Esophagus muscularis mucosa (tissue), 4 donors: ENCODE measurements around the gene EEF2K. TPM values are rescaled to one million over a fixed set of nuclear protein-coding genes. Genes with fewer than 3 reads are reported as not detected.
A peak's percentile ranks its signal among the peaks of the same experiment; 100 is the strongest.

Source experiments
- DNase-seq: peaks from one replicate; pipeline ENCODE4 v3.0.0-alpha.2; 2017; ENCODE audit errors: extremely low spot score
- H3K27ac ChIP-seq, 4 donors: fragments of 200-600 bp; sonication (generic); replicated peaks in 1 of 4; 1 replicate in 3 of 4; 2 replicates in 1 of 4; pipeline ENCODE4 v1.5.1; 2016 to 2019; ENCODE audit warnings: mild to moderate bottlenecking in 1 of 4
- H3K27me3 ChIP-seq, 4 donors: fragments of 200-600 bp; sonication (generic); one replicate each; pipeline versions ENCODE4 v1.5.1 to v1.6.0; 2016 to 2019
- H3K36me3 ChIP-seq, 4 donors: fragments of 200-600 bp; sonication (generic); one replicate each; pipeline ENCODE4 v1.5.1; 2016 to 2019
- H3K4me1 ChIP-seq, 4 donors: fragments of 200-600 bp; sonication (generic); one replicate each; pipeline ENCODE4 v1.5.1; 2016 to 2019
- H3K4me3 ChIP-seq, 4 donors: fragments of 200-600 bp; sonication (generic); 1 replicate in 2 of 4; 2 replicates in 2 of 4; pipeline ENCODE4 v1.5.1; 2016 to 2019; ENCODE audit warnings: mild to moderate bottlenecking in 4 of 4, moderate library complexity in 1 of 4
- H3K9me3 ChIP-seq, 4 donors: fragments of 200-600 bp; sonication (generic); 1 replicate in 3 of 4; 2 replicates in 1 of 4; pipeline ENCODE4 v1.5.1; 2016 to 2019
- CTCF ChIP-seq, 3 experiments: fragments of 200-600 bp in 2 of 3; fragments of 450-650 bp in 1 of 3; sonication (generic) in 2 of 3; IDR thresholded peaks; one replicate each; pipeline ENCODE4 v1.5.1; 2017 to 2019; ENCODE audit warnings: antibody characterized with exemption in 3 of 3, mild to moderate bottlenecking in 2 of 3, moderate library complexity in 1 of 3
- EP300 ChIP-seq: sonication (generic); formaldehyde crosslinking; IDR thresholded peaks from one replicate; pipeline ENCODE4 v1.6.1; 2017; ENCODE audit warnings: antibody characterized with exemption
- POLR2A ChIP-seq: fragments of 450-650 bp; IDR thresholded peaks from one replicate; pipeline ENCODE4 v1.6.1; 2017; ENCODE audit warnings: antibody characterized with exemption, moderate library complexity, mild to moderate bottlenecking, low read depth
- POLR2AphosphoS5 ChIP-seq, 2 donors: sonication (generic); formaldehyde crosslinking; IDR thresholded peaks; one replicate each; pipeline ENCODE4 v1.6.1; 2017; ENCODE audit warnings: antibody characterized with exemption in 2 of 2
- WGBS: methylation state at CpG from one replicate; pipeline ENCODE4 v1.1.5; 2018; 5-methylcytosine and 5-hydroxymethylcytosine counted together
- intact Hi-C: fragments of 100-400 bp; cut with DNase I; formaldehyde crosslinking; loops from one replicate; pipeline ENCODE4 v1.15.1; 2023
- total RNA-seq, 4 donors: library from RNA; depleted of rRNA; stranded (reverse); fragments of >200 nt; gene quantifications; one replicate each; pipeline versions ENCODE4 v1.1.0 to v1.2.1, GENCODE V29; 2016

EEF2K gene
- total RNA-seq, 4 donors from 2014 or later = 18.1 to 37.7 (median 31.6) TPM

- peak overlapping the region; percentile 89 to 97 (median 92) for H3K27ac ChIP-seq
- H3K4me1 ChIP-seq = peaks cover 28 to 69% (median 65%) of the 10 kb centered on the region in 4 donors
- peak overlapping the region; percentile 89 to 98 (median 95) for H3K4me3 ChIP-seq
- TF ChIP-seq EP300 (no peak), CTCF (IDR thresholded peaks at IDR 0.05) (no peak), POLR2AphosphoS5 (IDR thresholded peaks at IDR 0.05) (no peak), POLR2A (no peak)
- WGBS = 62% methylated on average over 10 of the region's 10 CpGs
- no peaks in the 10 kb centered on the region for H3K27me3 ChIP-seq
- H3K36me3 ChIP-seq = peaks cover 0 to 10% (median 3%) of the 10 kb centered on the region in 4 donors
- no peaks in the 10 kb centered on the region for H3K9me3 ChIP-seq
- intact Hi-C loops = loop anchor here (2.0 to 10.0 kb wide), 3 partner anchors 34 to 167 kb away; partner anchors contain the start of genes CDR2 and POLR3E
- no peak for DNase-seq
These were observed 1.8 kb downstream of the EEF2K start for GRCh38 chr16:22207715-22208360.

GRCh38 chr16:22210285-22210684, 4.2 kb downstream of the EEF2K start:
- Histone ChIP-seq H3K4me1 (peaks cover 26 to 80% (median 74%) of the 10 kb centered on the region in 4 donors), H3K27ac (peak overlapping the region in 1 of 4 donors; percentile 1)
- intact Hi-C loops = no loop called here

GRCh38 chr16:22210854-22211253, 4.8 kb downstream of the EEF2K start:
- 90% methylated on average over 2 of the region's 2 CpGs for WGBS

More at GRCh38 chr16:22210285-22210684, 4.2 kb downstream of the EEF2K start:
- 98% methylated on average over 6 of the region's 6 CpGs for WGBS
- TF ChIP-seq EP300 = no peak
- no peak for TF ChIP-seq POLR2AphosphoS5 (IDR thresholded peaks at IDR 0.05)
- TF ChIP-seq POLR2A = no peak
- no peak for TF ChIP-seq CTCF (IDR thresholded peaks at IDR 0.05)
- Histone ChIP-seq H3K4me3 (no peak overlapping the region), H3K36me3 (peaks cover 0 to 26% (median 14%) of the 10 kb centered on the region in 4 donors), H3K27me3 (no peaks in the 10 kb centered on the region), H3K9me3 (no peaks in the 10 kb centered on the region)
- DNase-seq = no peak

DNA sequence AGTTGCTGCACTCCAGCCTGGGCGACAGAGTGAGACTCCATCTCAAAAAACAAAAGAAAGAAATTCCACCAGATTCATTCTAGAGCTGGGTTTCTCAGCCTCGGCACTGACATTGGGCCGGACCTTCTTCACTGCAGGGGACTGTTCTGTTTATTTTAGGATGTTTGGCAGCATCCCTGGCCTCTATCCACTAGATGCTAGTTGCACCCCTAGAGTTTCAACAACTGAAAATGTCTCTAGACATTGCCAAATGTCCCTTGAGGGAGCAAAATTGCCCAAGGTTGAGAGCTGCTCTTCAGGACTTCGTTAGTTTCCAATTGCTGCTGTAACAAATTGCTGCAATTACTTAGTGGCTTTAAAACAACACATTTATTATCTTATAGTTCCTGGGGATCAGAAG, 7.2 kb downstream of the EEF2K start:
- no peak for TF ChIP-seq POLR2AphosphoS5 (IDR thresholded peaks at IDR 0.05)
- TF ChIP-seq CTCF (IDR thresholded peaks at IDR 0.05) = no peak
- TF ChIP-seq EP300 = no peak
- no peak for TF ChIP-seq POLR2A

More at GRCh38 chr16:22210854-22211253, 4.8 kb downstream of the EEF2K start:
- H3K9me3 ChIP-seq = no peaks in the 10 kb centered on the region
- peak overlapping the region in 1 of 4 donors; percentile 1 for H3K27ac ChIP-seq
- H3K4me3 ChIP-seq = no peak overlapping the region
- TF ChIP-seq POLR2AphosphoS5 (IDR thresholded peaks at IDR 0.05) (no peak), POLR2A (no peak), CTCF (IDR thresholded peaks at IDR 0.05) (no peak), EP300 (no peak)
- H3K36me3 ChIP-seq = peaks cover 0 to 32% (median 15%) of the 10 kb centered on the region in 4 donors
- H3K27me3 ChIP-seq = no peaks in the 10 kb centered on the region
- H3K4me1 ChIP-seq = peaks cover 22 to 74% (median 69%) of the 10 kb centered on the region in 4 donors
- intact Hi-C loops = no loop called here
- no peak for DNase-seq

More for the DNA sequence above, 7.2 kb downstream of the EEF2K start:
- H3K36me3 ChIP-seq = peaks cover 0 to 34% (median 15%) of the 10 kb centered on the region in 4 donors
- H3K9me3 ChIP-seq = no peaks in the 10 kb centered on the region
- WGBS = 64% methylated on average over 4 of the region's 4 CpGs
- H3K4me1 ChIP-seq = peaks cover 19 to 67% (median 60%) of the 10 kb centered on the region in 4 donors
- no peak overlapping the region for H3K4me3 ChIP-seq
- intact Hi-C loops = no loop called here
- no peaks in the 10 kb centered on the region for H3K27me3 ChIP-seq
- no peak for DNase-seq
- no peak overlapping the region for H3K27ac ChIP-seq
